Stromal cell of bone marrow (primary cell): Measurements from ENCODE around the gene POU3F2.
A peak's percentile ranks its signal among the peaks of the same experiment; 100 is the strongest.

Source experiments
- DNase-seq: peaks from one replicate; pipeline ENCODE4 v3.0.0-alpha.2; 2012; ENCODE audit warnings: low read depth

Gene POU3F2

GRCh38 chr6:98844244-98845210 lies 10.2 kb downstream of the POU3F2 start:
- DNase-seq: no peak

DNA sequence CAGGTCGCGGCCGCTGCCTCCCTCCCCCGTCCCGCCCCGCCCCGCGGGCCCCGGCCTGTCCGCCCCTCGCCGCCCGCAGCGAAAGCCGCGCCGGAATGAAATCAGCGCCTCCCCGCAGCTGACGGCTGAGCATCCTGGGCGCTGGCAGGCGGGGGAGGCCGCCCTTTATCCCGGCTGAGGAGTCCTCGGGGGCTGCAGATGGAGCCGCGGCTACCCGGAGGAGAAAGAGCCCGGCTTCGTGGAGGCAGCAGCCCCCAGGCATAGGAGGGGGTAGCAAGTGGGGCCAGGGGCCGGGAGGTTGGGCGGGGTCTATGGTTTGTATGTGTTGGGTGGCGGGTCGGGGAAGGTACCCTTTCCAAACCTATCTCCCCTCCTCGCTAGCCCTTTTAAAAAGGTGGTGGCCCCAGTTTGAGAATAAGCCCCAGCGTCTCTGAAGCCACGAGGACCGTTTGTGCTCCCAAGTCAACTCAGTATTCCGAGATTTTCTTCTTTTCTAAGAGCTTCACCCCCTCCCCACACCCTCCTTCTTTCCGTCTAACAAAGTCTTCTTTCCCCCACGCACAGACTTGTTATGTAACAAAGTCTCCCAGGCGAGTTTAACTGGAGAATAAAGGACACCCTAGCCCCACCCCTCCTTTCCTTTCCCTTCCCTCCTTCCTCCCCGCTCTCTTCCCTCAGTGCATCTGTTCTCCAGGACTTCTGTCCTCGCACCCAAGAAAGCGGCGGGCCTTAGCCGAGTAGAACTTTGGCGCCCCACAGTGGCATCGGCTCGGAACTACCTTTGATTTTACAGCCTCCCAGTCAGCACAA lies 11.0 kb downstream of the POU3F2 start:
- DNase-seq: peak; percentile 41

GRCh38 chr6:98846021-98846380 lies 11.6 kb downstream of the POU3F2 start:
- DNase-seq: no peak

- DNase-seq: no peak
These were observed 13.0 kb downstream of the POU3F2 start for GRCh38 chr6:98847416-98847778.

DNA sequence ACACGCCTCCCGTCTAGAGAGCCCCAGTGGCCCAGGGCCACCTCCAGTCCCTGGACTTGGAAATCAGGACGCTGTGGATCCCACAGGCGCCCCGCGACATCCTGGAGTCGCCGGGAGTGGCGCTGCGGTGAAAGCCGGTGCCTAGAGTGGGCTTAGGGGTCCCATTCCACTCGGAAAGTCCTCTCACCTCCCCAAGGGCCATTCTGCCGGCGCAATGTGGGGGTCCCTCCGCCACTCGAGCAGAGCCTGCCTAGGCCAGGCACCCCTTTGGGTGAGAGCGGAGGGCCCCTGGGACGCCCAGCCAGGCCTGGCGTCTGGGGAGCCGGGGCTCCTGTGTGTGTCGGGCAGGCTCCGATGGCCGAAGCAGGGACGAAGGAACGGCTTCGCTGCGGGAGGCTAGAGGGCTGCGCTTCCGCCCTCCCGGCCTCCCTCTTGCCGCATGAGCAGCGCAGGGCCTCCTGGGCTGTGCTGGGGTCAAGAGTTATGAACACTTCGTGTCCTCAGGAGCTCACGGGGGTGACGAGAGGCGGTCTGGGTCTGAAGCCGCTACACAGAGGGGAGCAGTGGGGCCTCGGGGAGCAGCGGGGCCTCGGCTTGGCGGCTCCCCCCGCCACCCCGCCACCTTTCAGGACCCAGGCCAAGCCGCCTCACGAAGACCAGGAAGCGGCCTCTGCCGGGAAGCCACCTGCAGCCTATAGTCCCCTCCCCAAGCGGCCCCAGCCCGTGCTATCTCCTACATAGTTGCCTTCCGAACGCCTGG lies 13.6 kb downstream of the POU3F2 start:
- no peak for DNase-seq

DNA sequence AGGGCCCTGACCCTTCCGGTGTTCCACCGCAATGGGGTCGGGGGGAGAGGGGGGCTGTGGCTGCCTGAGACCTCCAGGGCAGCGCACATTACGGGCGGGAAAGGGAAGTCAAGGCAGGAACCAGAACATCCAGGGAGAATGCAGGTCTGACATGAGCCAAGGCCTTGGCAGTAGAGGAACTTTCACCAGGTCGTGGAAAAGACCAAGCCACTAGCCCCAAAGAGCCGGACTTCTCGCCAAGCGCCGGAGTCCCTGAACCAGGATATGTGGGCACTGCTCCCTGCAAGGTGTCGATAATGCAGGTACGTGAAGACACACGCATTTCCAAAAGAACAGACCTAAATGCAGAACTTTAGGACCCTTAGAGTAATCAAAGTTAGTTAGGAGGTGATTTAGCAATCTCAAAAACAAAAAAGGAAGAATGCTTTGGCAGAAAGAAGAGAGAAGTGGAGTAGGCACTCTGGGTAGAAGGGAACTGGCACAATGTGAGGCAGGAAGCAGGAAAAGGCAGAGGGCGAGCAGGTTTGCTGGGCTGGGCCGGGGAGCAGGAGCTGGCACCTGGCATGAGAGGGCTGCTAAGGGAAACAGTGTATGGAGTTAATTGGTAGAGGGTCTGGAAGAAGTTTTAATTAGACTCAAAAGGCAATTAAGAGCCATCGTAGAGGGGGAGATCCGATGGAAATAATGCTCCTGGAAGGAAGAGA lies 14.3 kb downstream of the POU3F2 start:
- no peak for DNase-seq

DNA sequence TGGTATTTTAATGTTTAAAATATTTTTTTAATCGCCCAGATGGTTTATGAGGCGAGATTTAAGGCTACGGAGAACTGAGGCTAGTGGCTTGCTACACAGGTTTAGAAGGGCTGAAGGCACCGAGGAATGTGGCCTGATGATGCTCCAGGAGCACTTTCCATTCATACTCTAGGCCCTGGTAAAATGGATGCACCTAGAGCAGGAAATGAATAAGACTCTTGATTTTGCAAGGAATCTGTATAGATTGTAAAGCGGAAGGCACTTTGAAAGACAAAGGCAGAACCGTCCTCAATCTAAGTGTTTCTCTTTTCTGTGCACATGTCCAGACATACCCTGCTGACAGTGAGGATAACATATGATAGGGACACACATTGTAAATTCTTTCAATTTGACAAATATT lies 30.1 kb downstream of the POU3F2 start:
- no peak for DNase-seq

DNA sequence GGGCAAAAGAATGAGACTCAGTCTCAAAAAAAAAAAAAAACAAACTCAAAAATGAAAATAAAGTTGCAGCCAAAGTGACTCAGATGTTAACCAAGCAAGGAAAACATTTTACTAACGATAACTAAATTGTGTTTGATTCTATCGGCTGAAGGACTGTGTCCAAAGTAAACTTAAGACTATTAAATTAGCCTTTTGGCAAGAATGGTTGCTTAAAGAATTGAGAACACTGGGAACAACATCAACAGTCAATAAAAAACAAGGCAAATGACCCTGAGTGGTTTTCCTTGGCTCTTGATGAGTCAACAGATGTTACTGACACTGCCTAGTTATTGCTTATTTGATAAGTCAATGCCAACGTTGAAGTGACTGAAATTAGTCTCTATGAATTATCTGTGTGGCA lies 36.7 kb downstream of the POU3F2 start:
- DNase-seq: peak; percentile 33

- DNase-seq: no peak
These were observed 37.4 kb downstream of the POU3F2 start for GRCh38 chr6:98871821-98872220.

GRCh38 chr6:98875375-98875774 lies 41.0 kb downstream of the POU3F2 start:
- no peak for DNase-seq

DNA sequence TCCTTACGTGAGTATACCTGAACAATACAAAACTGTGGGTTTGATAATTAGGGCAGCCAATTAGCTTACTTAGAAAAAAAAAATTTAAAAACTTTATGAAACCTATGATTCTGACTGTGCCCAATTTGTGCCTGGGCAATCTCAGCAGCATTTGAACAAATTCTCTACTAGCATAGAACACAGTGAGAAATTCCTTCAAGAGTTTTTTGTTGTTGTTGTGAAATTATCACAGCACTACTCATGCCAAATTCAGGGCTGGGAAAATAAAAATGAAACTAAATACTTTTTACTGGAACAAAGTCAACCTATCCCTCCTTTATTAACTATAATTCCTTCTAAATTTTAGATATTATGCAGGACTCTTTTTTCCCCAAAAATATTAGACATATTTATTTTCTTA lies 42.9 kb downstream of the POU3F2 start:
- DNase-seq: no peak

DNA sequence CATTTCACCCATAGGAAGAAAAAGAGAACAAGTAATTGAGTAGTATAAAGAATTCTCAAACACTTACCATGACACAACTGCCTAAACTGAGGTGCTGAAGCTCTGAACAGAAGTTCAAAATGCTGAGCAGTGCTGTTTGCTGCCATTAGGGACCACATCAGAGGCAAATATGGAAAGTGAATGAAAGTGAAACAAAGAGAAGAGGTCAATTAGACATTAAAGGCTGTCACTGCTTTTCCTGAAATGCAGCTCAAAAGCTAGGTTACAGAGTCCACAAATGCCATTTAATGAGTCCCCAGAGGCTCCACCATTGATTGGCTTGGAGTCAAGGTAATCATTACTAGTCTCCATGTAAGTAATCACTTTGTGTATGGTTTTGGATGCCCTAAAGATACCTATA lies 46.1 kb downstream of the POU3F2 start:
- no peak for DNase-seq

- no peak for DNase-seq
These were observed 51.0 kb downstream of the POU3F2 start for GRCh38 chr6:98885330-98885729.

- no peak for DNase-seq
These were observed 53.3 kb downstream of the POU3F2 start for GRCh38 chr6:98887650-98888049.
